ENCODE results near the gene GCNT2.

DNA sequence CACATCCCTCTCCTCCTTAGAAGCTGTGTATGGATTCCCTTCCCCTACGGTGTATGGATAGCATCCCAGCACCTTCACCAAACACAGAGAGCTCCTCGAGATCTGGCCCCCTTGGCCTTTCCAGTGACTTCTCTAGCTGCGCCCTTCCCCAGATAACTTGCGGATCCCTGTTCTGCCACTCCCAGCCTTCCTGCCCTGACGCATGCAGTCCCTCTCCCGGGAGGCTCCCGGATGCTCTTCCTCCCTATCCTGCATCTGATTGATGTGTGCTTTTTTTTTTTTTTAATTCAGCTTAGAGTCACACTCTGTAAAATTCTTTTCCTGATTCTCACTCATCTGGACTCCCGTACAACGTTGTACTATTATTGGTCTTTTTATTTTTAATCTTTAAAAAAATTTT is 44.8 kb downstream of the GCNT2 start:
- TF ChIP-seq POLR2AphosphoS5 (IDR thresholded peaks at IDR 0.05; ENCODE audit: low read depth, low read length), result no peak
- TF ChIP-seq, protein P1, sequence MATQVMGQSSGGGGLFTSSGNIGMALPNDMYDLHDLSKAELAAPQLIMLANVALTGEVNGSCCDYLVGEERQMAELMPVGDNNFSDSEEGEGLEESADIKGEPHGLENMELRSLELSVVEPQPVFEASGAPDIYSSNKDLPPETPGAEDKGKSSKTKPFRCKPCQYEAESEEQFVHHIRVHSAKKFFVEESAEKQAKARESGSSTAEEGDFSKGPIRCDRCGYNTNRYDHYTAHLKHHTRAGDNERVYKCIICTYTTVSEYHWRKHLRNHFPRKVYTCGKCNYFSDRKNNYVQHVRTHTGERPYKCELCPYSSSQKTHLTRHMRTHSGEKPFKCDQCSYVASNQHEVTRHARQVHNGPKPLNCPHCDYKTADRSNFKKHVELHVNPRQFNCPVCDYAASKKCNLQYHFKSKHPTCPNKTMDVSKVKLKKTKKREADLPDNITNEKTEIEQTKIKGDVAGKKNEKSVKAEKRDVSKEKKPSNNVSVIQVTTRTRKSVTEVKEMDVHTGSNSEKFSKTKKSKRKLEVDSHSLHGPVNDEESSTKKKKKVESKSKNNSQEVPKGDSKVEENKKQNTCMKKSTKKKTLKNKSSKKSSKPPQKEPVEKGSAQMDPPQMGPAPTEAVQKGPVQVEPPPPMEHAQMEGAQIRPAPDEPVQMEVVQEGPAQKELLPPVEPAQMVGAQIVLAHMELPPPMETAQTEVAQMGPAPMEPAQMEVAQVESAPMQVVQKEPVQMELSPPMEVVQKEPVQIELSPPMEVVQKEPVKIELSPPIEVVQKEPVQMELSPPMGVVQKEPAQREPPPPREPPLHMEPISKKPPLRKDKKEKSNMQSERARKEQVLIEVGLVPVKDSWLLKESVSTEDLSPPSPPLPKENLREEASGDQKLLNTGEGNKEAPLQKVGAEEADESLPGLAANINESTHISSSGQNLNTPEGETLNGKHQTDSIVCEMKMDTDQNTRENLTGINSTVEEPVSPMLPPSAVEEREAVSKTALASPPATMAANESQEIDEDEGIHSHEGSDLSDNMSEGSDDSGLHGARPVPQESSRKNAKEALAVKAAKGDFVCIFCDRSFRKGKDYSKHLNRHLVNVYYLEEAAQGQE (IDR thresholded peaks at IDR 0.05; ENCODE audit: insufficient read depth in 1 of 2, low read depth in 2 of 2, low read length in 2 of 2), result no peak
